ENCODE measurements around the gene TXK. TPM values are rescaled to one million over a fixed set of nuclear protein-coding genes. Genes with fewer than 3 reads are reported as not detected.

TXK gene
- total RNA-seq, 1 donor = 0.86 TPM

GRCh38 chr4:48156423-48156822, 22.4 kb upstream of the TXK start:
- no peak for DNase-seq (ENCODE audit: low read depth)
- no peak overlapping the region for H3K4me3 ChIP-seq (ENCODE audit: low read depth, low read length)
- TF ChIP-seq CTCF (IDR thresholded peaks at IDR 0.05; ENCODE audit: insufficient read depth, low read depth, low read length) = no peak

DNA sequence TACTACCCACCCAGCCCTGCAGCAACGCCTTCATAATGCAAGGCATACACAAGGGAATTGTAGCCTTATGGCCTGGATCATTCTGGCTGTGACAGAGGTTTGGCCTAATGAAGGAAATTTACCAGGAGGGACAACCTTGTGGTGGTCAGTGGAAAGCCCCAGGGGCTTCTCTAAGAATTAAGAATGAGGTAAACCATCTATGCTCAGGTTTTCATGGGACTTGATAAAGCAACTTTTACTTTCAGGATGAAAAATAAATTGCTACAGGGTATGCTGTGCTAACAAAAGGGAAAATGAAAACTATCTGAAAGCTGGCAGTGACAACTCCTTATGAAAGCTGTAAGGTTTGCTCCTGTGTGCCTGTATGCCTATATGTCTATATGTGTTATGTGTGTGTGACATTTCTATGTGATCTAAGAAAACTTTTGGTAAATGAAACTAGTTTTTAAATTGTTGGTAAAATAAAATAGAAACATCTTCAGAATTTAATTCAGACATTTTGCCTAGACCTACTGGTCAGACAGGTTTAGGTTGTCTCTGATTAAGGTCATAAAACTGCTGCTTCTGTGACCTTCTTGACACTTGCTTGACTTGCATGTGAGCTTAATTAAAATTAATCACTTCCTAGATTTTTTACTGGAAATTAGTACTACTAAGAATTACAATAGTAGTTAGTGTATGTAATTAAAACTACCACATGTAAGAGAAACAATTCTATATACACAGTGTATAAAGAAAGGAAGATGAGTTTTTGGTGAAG, 19.9 kb upstream of the TXK start:
- no peak overlapping the region for H3K4me3 ChIP-seq (ENCODE audit: low read depth, low read length)
- DNase-seq (ENCODE audit: low read depth) = no peak
- TF ChIP-seq CTCF (IDR thresholded peaks at IDR 0.05; ENCODE audit: insufficient read depth, low read depth, low read length) = no peak

DNA sequence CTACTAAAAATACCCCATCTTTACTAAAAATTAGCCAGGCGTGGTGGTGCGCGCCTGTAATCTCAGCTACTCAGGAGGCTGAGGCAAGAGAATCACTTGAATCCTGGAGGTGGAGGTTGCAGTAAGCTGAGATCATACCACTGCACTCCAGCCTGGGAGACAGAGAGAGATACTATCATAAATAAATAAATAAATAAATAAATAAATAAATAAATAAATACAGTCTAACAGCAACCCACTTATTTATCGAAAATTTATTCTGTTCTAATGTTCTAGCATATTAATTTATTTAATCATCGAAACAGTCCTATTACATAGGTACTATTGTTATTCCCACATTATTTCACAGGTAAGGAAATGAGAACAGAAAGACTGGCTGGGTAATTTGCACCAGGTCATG, 18.2 kb upstream of the TXK start:
- no peak for TF ChIP-seq CTCF (IDR thresholded peaks at IDR 0.05; ENCODE audit: insufficient read depth, low read depth, low read length)
- no peak for DNase-seq (ENCODE audit: low read depth)
- no peak overlapping the region for H3K4me3 ChIP-seq (ENCODE audit: low read depth, low read length)

DNA sequence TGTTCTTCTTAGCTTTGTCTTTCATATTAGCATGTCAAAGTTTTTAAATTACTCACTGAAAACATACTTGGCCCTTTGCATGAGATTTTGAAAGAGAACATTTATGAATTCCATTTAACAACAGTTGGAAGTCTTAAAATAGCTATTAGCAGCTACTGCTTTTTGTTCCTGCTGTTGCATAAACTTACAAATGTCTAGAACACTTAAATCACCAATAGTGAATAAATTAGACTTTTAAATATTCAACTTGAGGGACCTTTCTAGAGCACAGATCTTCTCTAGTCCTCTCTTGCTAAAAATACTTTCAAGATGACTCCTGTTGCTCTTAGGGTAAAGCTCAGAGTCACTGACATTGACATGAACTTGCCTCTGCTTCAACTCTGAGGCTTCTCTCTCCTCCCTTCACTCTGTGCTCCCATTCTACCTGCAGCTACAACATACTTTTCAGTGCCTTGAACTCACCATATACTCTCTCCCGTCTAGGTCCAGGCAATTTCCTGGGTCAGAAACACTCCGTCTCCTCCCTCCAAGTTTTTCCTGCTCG, 15.8 kb upstream of the TXK start:
- TF ChIP-seq CTCF (IDR thresholded peaks at IDR 0.05; ENCODE audit: insufficient read depth, low read depth, low read length) = no peak
- no peak overlapping the region for H3K4me3 ChIP-seq (ENCODE audit: low read depth, low read length)
- no peak for DNase-seq (ENCODE audit: low read depth)

GRCh38 chr4:48147621-48148020, 13.6 kb upstream of the TXK start:
- no peak overlapping the region for H3K4me3 ChIP-seq (ENCODE audit: low read depth, low read length)
- DNase-seq (ENCODE audit: low read depth) = no peak
- TF ChIP-seq CTCF (IDR thresholded peaks at IDR 0.05; ENCODE audit: insufficient read depth, low read depth, low read length) = no peak

- peak; percentile 57 for DNase-seq (ENCODE audit: low read depth)
- no peak overlapping the region for H3K4me3 ChIP-seq (ENCODE audit: low read depth, low read length)
- peak; percentile 55 for TF ChIP-seq CTCF (IDR thresholded peaks at IDR 0.05; ENCODE audit: insufficient read depth, low read depth, low read length)
Observed at GRCh38 chr4:48141048-48141447, 7.0 kb upstream of the TXK start.

All from fibroblast of villous mesenchyme (primary cell).